Neuronal stem cell (in vitro differentiated cells): ENCODE measurements around the gene NPAS2.

Experiments
- DNase-seq: peaks from one replicate; pipeline ENCODE4 v3.0.0-alpha.2; 2013; ENCODE audit warnings: low spot score
- H2AFZ ChIP-seq: one replicate; pipeline ENCODE4 v1.6.1; 2013; ENCODE audit warnings: mild to moderate bottlenecking, low read length, inconsistent platforms
- H2AK5ac ChIP-seq: 2 replicates; pipeline ENCODE4 v1.6.1; 2013; ENCODE audit warnings: low read depth, mild to moderate bottlenecking, inconsistent platforms, low read length, moderate library complexity, mixed read lengths
- H2BK120ac ChIP-seq: 2 replicates; pipeline ENCODE4 v1.6.1; 2013; ENCODE audit warnings: low read depth, mild to moderate bottlenecking, inconsistent platforms, low read length, moderate library complexity, mixed read lengths
- H2BK12ac ChIP-seq: one replicate; pipeline ENCODE4 v1.6.1; 2013; ENCODE audit warnings: low read length, inconsistent platforms
- H2BK15ac ChIP-seq: 2 replicates; pipeline ENCODE4 v1.6.1; 2013; ENCODE audit warnings: mild to moderate bottlenecking, low read length, inconsistent platforms, mixed read lengths
- H2BK5ac ChIP-seq: one replicate; pipeline ENCODE4 v1.6.1; 2013; ENCODE audit warnings: inconsistent platforms, mild to moderate bottlenecking, low read length, moderate library complexity
- H3K14ac ChIP-seq: one replicate; pipeline ENCODE4 v1.6.1; 2013; ENCODE audit warnings: low read length, inconsistent platforms
- H3K18ac ChIP-seq: 2 replicates; pipeline ENCODE4 v1.6.1; 2013; ENCODE audit warnings: low read length, inconsistent platforms
- H3K23ac ChIP-seq: 2 replicates; pipeline ENCODE4 v1.6.1; 2013; ENCODE audit warnings: low read depth, mild to moderate bottlenecking, mixed read lengths, low read length, inconsistent platforms; ENCODE audit not compliant: poor library complexity
- H3K27ac ChIP-seq: replicated peaks from 3 replicates; pipeline ENCODE4 v1.5.1; 2013; ENCODE audit warnings: low read length, inconsistent platforms
- H3K27me3 ChIP-seq, 3 experiments: 2 replicates each; pipeline ENCODE4 v1.6.1; 2013; ENCODE audit warnings: low read length in 3 of 3, mild to moderate bottlenecking in 2 of 3, inconsistent platforms in 1 of 3, low read depth in 1 of 3, mixed read lengths in 1 of 3, moderate library complexity in 1 of 3; ENCODE audit not compliant: control insufficient read depth in 3 of 3, insufficient read depth in 3 of 3
- H3K36me3 ChIP-seq, 2 donors: replicated peaks in 1 of 2; 2 replicates each; pipeline ENCODE4 v1.6.1; 2013; ENCODE audit warnings: low read length in 2 of 2; ENCODE audit not compliant: control insufficient read depth in 2 of 2, insufficient read depth in 2 of 2
- H3K4ac ChIP-seq: 2 replicates; pipeline ENCODE4 v1.6.1; 2013; ENCODE audit warnings: inconsistent platforms, mild to moderate bottlenecking, low read length, moderate library complexity
- H3K4me1 ChIP-seq, 2 donors: 1 replicate in 1 of 2; 2 replicates in 1 of 2; pipeline ENCODE4 v1.6.1; 2013; ENCODE audit warnings: low read length in 2 of 2, low read depth in 1 of 2; ENCODE audit not compliant: control insufficient read depth in 2 of 2, insufficient read depth in 1 of 2
- H3K4me2 ChIP-seq: one replicate; pipeline ENCODE4 v1.6.1; 2013; ENCODE audit warnings: mild to moderate bottlenecking, low read length, inconsistent platforms; ENCODE audit not compliant: insufficient read depth, poor library complexity, severe bottlenecking
- H3K4me3 ChIP-seq, 2 donors: 2 replicates each; pipeline ENCODE4 v1.5.1; 2013; ENCODE audit warnings: low read length in 2 of 2, mild to moderate bottlenecking in 2 of 2, inconsistent platforms in 1 of 2, moderate library complexity in 1 of 2
- H3K79me1 ChIP-seq: one replicate; pipeline ENCODE4 v1.6.1; 2013; ENCODE audit warnings: low read depth, mild to moderate bottlenecking, inconsistent platforms, low read length, moderate library complexity
- H3K9ac ChIP-seq: one replicate; pipeline ENCODE4 v1.6.1; 2013; ENCODE audit warnings: mild to moderate bottlenecking, low read depth, low read length, inconsistent platforms; ENCODE audit not compliant: poor library complexity
- H3K9me3 ChIP-seq, 2 donors: replicated peaks in 1 of 2; 2 replicates each; pipeline versions ENCODE3 to v1.6.1; 2013; ENCODE audit warnings: low read length in 2 of 2, mild to moderate bottlenecking in 2 of 2, inconsistent platforms in 1 of 2, low read depth in 1 of 2, mixed read lengths in 1 of 2, moderate library complexity in 1 of 2; ENCODE audit not compliant: control insufficient read depth in 2 of 2, insufficient read depth in 1 of 2
- H4K8ac ChIP-seq: one replicate; pipeline ENCODE4 v1.6.1; 2013; ENCODE audit warnings: low read depth, mild to moderate bottlenecking, inconsistent platforms, low read length, moderate library complexity
- H4K91ac ChIP-seq: one replicate; pipeline ENCODE4 v1.6.1; 2013; ENCODE audit warnings: low read length, low read depth, mild to moderate bottlenecking, inconsistent platforms; ENCODE audit not compliant: poor library complexity
- WGBS, 2 donors: extraction: QIAGEN DNeasy Blood & Tissue Kit; methylation state at CpG; one replicate each; pipeline ENCODE4 v1.1.7; 2013; ENCODE audit warnings: missing lambda C conversion rate in 2 of 2, mixed read lengths in 1 of 2; ENCODE audit not compliant: insufficient read length in 2 of 2, insufficient replicate concordance in 1 of 2; ENCODE audit errors: extremely low coverage in 2 of 2; 5-methylcytosine and 5-hydroxymethylcytosine counted together

Gene NPAS2

DNA sequence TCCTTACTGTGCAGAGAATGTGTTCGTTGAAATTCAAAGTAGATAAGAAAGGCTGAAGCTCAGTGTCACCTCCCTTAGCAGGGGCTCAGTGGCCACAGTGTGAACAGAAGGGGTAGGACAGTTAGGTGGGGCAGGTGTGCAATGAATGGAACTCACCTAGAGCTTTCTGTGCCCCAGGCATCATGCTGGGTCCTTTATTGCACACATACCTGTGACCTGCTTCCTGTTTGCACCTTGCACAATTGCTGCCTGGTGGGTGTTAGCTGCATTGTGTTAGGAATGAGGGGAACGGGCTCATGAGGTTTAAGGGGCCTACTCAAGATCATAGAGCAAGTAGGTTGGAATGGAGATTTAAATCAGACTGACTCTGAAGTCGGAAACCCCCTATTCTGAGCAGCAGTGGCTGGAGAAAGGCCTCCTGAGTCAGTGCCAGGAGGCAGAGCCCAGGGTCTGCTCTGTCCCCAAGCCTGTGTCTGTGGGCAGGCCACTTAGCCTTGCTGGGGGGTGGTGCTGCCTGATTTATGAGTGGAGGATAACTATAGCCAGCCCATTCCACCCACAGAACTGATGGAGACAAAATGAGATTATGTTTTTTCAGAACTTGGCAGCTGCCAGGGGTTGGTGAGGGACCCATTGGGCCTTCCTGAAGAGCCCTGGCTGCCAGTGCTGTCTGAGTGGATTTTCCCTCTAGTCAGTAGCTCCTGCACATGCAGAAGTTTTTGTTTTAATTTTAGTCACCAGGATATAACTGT is 76.2 kb downstream of the NPAS2 start:
- H3K4ac ChIP-seq = no peak overlapping the region
- H3K9me3 ChIP-seq = no peaks in the 10 kb centered on the region
- no peak overlapping the region for H3K9ac ChIP-seq
- no peak overlapping the region for H2BK120ac ChIP-seq
- DNase-seq = no peak
- H3K4me2 ChIP-seq = no peak overlapping the region
- no peak overlapping the region for H2AK5ac ChIP-seq
- H3K27me3 ChIP-seq = no peaks in the 10 kb centered on the region
- no peak overlapping the region for H3K27ac ChIP-seq
- H3K36me3 ChIP-seq = no peaks in the 10 kb centered on the region
- H3K79me1 ChIP-seq = no peaks in the 10 kb centered on the region
- no CpG with 5 or more reads among the region's 3 CpGs for WGBS, 2 donors
- no peak overlapping the region for H2BK15ac ChIP-seq
- H3K23ac ChIP-seq = no peak overlapping the region
- peaks cover 0 to 4% of the 10 kb centered on the region in 2 donors for H3K4me1 ChIP-seq
- no peak overlapping the region for H3K18ac ChIP-seq
- no peak overlapping the region for H4K91ac ChIP-seq
- no peak overlapping the region for H4K8ac ChIP-seq
- no peak overlapping the region for H2BK12ac ChIP-seq
- H2AFZ ChIP-seq = no peak overlapping the region
- no peak overlapping the region for H3K14ac ChIP-seq
- H3K4me3 ChIP-seq = no peak overlapping the region
- H2BK5ac ChIP-seq = no peak overlapping the region

DNA sequence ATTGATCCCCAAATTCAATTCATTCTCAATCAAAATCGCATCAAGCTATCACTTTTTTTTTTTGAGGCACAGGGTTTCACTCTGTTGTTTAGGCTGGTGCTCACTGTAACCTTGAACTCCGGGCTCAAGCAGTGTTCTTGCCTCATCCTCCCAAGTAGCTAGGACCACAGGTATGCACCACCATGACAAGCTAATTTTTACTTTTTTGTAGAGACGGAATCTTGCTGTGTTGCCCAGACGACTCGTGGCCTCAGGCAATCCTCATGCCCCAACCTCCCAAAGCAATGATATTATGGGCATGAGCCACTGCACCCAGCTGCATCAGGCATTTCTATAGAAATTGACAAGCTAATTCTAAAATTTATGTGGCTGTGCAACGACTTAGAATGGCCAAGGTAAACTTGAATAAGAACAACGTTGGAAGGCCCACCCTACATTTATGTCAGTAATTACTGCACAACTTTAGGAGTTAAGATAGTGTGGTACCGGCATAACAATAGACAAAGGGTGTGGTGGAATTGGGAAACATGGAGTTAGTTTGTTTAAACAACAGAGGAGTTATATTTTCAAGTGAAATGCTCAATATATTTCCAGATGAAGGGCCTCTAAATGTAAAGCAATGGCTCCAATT is 78.2 kb downstream of the NPAS2 start:
- H3K4me2 ChIP-seq = no peak overlapping the region
- H3K4me1 ChIP-seq = peaks cover 0 to 3% of the 10 kb centered on the region in 2 donors
- H3K27ac ChIP-seq = no peak overlapping the region
- H3K9me3 ChIP-seq = no peaks in the 10 kb centered on the region
- no peak overlapping the region for H2BK15ac ChIP-seq
- H3K27me3 ChIP-seq = no peaks in the 10 kb centered on the region
- H3K18ac ChIP-seq = no peak overlapping the region
- no peak overlapping the region for H4K91ac ChIP-seq
- H2BK12ac ChIP-seq = no peak overlapping the region
- no peak for DNase-seq
- no peak overlapping the region for H2BK5ac ChIP-seq
- H3K9ac ChIP-seq = no peak overlapping the region
- no peaks in the 10 kb centered on the region for H3K36me3 ChIP-seq
- H3K23ac ChIP-seq = no peak overlapping the region
- H4K8ac ChIP-seq = no peak overlapping the region
- no peaks in the 10 kb centered on the region for H3K79me1 ChIP-seq
- no peak overlapping the region for H3K4me3 ChIP-seq
- H2AFZ ChIP-seq = no peak overlapping the region
- H2AK5ac ChIP-seq = no peak overlapping the region
- no peak overlapping the region for H2BK120ac ChIP-seq
- no peak overlapping the region for H3K4ac ChIP-seq
- H3K14ac ChIP-seq = no peak overlapping the region
- no CpG with 5 or more reads among the region's 8 CpGs for WGBS, 2 donors

DNA sequence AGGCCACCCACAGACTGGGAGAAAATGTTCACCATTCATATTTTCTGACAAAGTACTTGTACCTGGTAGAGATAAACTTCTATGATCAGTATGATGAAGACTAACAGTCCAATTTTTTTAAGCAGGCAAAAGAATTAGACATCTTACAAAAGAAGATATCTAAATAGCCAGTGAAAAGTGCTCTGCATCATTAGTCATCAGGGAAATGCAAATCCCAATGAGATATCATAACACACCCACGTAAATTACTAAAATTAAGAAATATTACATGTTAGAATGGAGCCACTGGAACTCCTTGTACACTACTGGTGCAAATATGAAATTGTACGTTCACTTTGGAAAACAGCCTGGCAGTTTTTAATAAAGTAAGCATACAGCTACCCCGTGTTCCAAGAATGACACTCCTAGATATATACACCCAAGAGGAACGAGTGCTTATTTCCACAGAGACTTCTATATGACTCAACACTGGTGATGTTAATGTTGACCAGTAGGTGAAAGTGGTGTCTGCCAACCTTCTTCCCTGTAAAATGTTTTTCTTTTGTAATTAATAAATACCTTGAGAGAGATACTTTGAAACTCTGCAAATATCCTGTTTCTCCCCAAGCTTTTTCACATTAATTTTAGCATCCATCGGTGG is 80.3 kb downstream of the NPAS2 start:
- Histone ChIP-seq H2BK12ac (no peak overlapping the region), H4K8ac (no peak overlapping the region), H3K4me3 (no peak overlapping the region), H3K9ac (no peak overlapping the region), H2BK5ac (no peak overlapping the region), H3K23ac (no peak overlapping the region), H3K14ac (no peak overlapping the region), H2BK120ac (no peak overlapping the region), H3K36me3 (no peaks in the 10 kb centered on the region), H2BK15ac (no peak overlapping the region), H3K4ac (no peak overlapping the region), H2AK5ac (no peak overlapping the region), H3K9me3 (no peaks in the 10 kb centered on the region), H3K18ac (no peak overlapping the region), H3K79me1 (no peaks in the 10 kb centered on the region), H3K27me3 (no peaks in the 10 kb centered on the region), H3K4me2 (no peak overlapping the region), H2AFZ (no peak overlapping the region), H3K4me1 (peaks cover 0 to 9% of the 10 kb centered on the region in 2 donors), H4K91ac (no peak overlapping the region), H3K27ac (no peak overlapping the region)
- no CpG with 5 or more reads among the region's 5 CpGs for WGBS, 2 donors
- DNase-seq = no peak

DNA sequence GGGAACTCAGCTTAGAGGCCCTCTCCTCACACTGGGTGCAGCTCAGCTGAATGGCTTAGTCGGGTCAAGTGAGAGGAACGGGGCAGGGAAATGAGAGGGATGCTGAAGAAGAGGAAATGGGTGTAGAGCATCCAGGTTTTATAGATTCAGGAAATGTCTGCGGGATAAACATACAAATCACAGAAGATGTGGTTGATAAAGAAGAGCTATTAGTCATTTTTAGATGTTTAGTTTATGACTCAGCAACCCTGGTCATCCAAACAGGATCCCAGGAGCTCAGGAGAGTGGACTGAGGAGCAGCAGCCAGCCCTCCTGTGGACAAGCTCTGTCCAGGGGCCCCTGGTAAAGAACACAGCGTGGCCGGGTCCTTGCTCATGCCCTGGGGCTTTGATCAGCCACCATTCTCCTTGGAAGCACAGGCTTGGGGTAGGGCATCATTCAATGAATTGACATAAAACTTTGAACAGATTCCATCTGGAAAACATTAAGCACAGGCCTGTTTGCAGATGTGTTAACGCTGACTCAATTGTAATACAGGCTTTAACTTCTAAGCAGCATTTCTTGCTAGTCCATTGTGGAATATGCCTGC is 83.0 kb downstream of the NPAS2 start:
- no peak overlapping the region for H3K4me2 ChIP-seq
- no peak overlapping the region for H2BK12ac ChIP-seq
- H4K91ac ChIP-seq = no peak overlapping the region
- no peak overlapping the region for H4K8ac ChIP-seq
- no peak overlapping the region for H3K4ac ChIP-seq
- H3K36me3 ChIP-seq = no peaks in the 10 kb centered on the region
- no peak overlapping the region for H3K9ac ChIP-seq
- peaks cover 0 to 6% of the 10 kb centered on the region in 2 donors for H3K4me1 ChIP-seq
- H2BK5ac ChIP-seq = no peak overlapping the region
- no peak overlapping the region for H3K14ac ChIP-seq
- H2BK15ac ChIP-seq = no peak overlapping the region
- H3K9me3 ChIP-seq = no peaks in the 10 kb centered on the region
- no CpG with 5 or more reads among the region's 6 CpGs for WGBS, 2 donors
- H2AK5ac ChIP-seq = no peak overlapping the region
- no peak overlapping the region for H3K18ac ChIP-seq
- H3K4me3 ChIP-seq = no peak overlapping the region
- H3K23ac ChIP-seq = no peak overlapping the region
- no peak overlapping the region for H2BK120ac ChIP-seq
- H3K27ac ChIP-seq = no peak overlapping the region
- no peak overlapping the region for H2AFZ ChIP-seq
- H3K27me3 ChIP-seq = no peaks in the 10 kb centered on the region
- no peak for DNase-seq
- no peaks in the 10 kb centered on the region for H3K79me1 ChIP-seq
